Cardiac fibroblast (primary cell): ENCODE measurements around the gene CEP68.
"Not testable (repeated sequence)": the region's sequence is repeated elsewhere in the genome, so short reads cannot be mapped to it uniquely, and the experiment has no call there.

Source experiments
- DNase-seq, 2 donors: peaks; one replicate each; pipeline versions ENCODE4 v3.0.0 to v3.0.0-alpha.2; 2010; ENCODE audit warnings: low read depth in 2 of 2
- H3K4me3 ChIP-seq, 2 donors: replicated peaks in 1 of 2; 1 replicate in 1 of 2; 2 replicates in 1 of 2; pipeline ENCODE4 v1.5.1; 2011; ENCODE audit warnings: low read depth in 2 of 2, low read length in 2 of 2, mild to moderate bottlenecking in 2 of 2, moderate library complexity in 1 of 2
- CTCF ChIP-seq: IDR thresholded peaks from one replicate; pipeline ENCODE4 v1.5.1; 2011; ENCODE audit warnings: low read depth, mild to moderate bottlenecking, low read length, inconsistent platforms

CEP68 gene

GRCh38 chr2:65019010-65019409, 37.2 kb upstream of the CEP68 start:
- TF ChIP-seq CTCF: no peak

GRCh38 chr2:65019675-65020195, 36.5 kb upstream of the CEP68 start:
- DNase-seq: no peak
- H3K4me3 ChIP-seq: no peak overlapping the region
- TF ChIP-seq CTCF: no peak

More at GRCh38 chr2:65019010-65019409, 37.2 kb upstream of the CEP68 start:
- no peak for DNase-seq
- H3K4me3 ChIP-seq: no peak overlapping the region

GRCh38 chr2:65020251-65020650, 36.0 kb upstream of the CEP68 start:
- DNase-seq, H3K4me3 ChIP-seq: not testable (repeated sequence)

DNA sequence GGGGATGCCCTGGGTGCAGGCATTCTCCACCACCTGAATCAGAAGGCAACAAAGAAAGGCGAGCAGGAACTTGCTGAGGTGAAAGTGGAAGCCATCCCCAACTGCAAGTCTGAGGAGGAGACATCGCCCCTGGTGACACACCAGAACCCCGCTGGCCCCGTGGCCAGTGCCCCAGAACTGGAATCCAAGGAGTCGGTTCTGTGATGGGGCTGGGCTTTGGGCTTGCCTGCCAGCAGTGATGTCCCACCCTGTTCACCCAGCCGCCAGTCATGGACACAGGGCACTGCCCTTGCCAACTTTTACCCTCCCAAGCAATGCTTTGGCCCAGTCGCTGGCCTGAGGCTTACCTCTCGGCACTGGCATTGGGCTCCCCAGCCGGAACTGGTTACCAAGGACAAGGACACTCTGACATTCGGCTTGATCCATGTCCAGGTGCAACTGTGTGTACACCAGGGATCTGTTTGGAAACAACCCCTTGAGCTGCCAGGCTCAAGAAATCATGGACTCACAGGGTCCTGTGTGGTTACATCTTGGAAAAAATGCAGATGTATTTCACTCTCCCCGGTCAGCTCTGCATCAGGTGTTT, 35.2 kb upstream of the CEP68 start:
- H3K4me3 ChIP-seq: no peak overlapping the region
- no peak for DNase-seq
- no peak for TF ChIP-seq CTCF

DNA sequence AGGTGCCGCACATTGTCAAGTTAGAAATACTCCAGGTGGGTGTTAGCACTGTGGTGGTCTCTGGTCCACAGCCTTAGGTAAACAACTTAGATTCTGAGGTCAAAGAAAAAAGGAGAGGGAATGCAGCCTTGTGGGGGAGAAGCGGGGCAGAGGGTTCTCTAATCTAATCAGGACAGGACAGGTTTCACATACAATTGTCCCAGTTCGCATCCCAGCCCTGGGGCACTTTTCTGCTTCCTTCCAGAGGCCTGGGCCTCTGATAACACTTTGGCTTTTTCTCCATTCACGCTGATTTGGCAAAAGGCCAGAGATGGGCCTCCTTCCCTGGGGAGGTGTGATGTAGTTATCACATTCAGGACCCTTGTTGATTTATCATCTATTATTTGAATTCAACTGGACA, 34.5 kb upstream of the CEP68 start:
- no peak for TF ChIP-seq CTCF
- DNase-seq: no peak
- H3K4me3 ChIP-seq: no peak overlapping the region

- no peak for TF ChIP-seq CTCF
- H3K4me3 ChIP-seq: no peak overlapping the region
- DNase-seq: no peak
These were observed 34.0 kb upstream of the CEP68 start for GRCh38 chr2:65022189-65022588.

DNA sequence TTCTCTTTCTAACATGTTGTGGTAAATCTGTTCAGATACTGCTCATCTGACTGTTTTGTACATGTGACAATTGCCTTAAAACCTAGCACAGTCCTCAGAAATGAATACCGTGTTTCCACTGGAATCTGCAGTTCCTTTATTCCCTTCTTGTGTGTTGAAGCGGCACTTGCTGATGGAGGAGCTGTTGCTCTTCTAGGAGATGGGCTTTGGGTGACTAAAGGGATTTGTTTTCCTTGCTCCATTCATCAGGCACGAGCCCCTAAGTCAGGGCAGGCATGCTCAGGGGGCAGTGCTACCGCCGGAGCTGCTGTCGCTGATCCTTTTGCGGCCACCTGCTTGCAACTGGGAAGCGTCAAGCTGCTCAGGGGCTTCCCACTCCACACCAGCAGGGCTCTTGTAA, 32.5 kb upstream of the CEP68 start:
- DNase-seq: no peak
- no peak overlapping the region for H3K4me3 ChIP-seq
- no peak for TF ChIP-seq CTCF
